ENCODE measurements around the gene SNAP29.
A peak's percentile ranks its signal among the peaks of the same experiment; 100 is the strongest.

SNAP29 gene

DNA sequence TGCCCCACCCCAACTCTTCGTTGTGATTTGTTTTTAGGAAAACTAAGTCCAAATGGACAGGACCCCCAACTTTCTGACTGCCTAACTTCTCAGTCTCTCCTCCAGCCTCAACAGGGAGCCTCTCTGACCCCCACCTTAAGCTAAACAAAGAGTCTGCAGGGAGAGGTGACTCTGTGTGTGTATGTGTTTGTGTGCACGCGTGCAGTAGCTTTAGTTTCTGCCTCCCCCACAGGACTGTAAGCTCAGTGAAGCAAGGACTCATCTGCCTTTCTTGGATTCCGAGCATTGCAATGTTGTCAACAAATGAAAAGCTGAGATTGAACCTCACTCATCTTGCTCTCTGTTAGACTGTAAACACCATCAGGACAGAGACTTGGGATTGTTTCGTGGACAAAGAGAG lies 7.9 kb downstream of the SNAP29 start:
- Mint-ChIP-seq H3K27me3 (ENCODE audit: low read depth) (no peaks in the 10 kb centered on the region), H3K27ac (no peak overlapping the region), H3K4me3 (no peak overlapping the region), H3K9me3 (no peaks in the 10 kb centered on the region), H3K36me3 (ENCODE audit: low read depth) (peaks cover 16% of the 10 kb centered on the region), H3K4me1 (ENCODE audit: low read depth) (peaks cover 12% of the 10 kb centered on the region)
- DNase-seq (ENCODE audit: low spot score), result no peak

DNA sequence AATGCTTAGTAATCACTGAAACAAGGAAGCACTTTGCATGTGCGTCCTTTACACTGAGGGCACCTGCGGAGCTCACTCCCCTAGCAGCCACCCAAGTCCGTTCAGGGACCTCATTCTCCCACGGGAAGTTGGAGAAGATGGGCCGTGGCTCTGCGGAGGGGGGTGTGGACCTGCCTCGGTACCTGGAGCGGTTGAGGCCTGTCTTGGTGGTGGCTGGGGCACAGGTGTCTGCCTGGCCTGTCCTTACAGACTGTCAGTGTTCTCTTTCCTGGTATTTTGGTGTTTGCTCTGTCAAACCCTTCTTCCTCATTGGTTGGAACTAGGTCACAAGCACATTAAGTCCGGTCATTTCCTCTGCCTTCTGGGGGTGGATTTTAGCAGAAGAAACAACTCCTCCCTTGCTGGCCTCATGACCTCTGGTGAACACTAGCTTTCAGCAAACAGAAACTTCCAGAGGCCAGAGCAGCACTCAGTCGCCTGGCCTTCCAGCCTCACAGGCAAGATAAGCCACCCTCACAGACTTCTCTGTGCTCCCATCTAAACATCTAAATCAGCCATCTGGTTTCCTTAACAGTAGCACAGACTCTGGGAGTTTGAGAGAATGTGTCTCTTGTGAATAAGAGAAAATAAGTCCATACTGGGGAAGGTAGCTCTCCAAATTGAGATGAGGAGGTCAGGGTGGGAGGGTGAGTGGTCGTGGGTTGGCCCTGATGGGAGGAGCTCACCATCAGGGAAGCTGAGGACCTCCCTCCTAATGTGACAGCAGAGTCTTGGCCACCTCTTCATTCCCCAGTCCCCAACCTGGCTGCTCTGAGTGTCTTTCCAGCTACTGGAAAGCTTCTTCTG lies 8.6 kb downstream of the SNAP29 start:
- H3K4me3 Mint-ChIP-seq, result peak overlapping the region; percentile 15
- no peak for DNase-seq (ENCODE audit: low spot score)
- H3K36me3 Mint-ChIP-seq (ENCODE audit: low read depth), result peaks cover 11% of the 10 kb centered on the region

DNA sequence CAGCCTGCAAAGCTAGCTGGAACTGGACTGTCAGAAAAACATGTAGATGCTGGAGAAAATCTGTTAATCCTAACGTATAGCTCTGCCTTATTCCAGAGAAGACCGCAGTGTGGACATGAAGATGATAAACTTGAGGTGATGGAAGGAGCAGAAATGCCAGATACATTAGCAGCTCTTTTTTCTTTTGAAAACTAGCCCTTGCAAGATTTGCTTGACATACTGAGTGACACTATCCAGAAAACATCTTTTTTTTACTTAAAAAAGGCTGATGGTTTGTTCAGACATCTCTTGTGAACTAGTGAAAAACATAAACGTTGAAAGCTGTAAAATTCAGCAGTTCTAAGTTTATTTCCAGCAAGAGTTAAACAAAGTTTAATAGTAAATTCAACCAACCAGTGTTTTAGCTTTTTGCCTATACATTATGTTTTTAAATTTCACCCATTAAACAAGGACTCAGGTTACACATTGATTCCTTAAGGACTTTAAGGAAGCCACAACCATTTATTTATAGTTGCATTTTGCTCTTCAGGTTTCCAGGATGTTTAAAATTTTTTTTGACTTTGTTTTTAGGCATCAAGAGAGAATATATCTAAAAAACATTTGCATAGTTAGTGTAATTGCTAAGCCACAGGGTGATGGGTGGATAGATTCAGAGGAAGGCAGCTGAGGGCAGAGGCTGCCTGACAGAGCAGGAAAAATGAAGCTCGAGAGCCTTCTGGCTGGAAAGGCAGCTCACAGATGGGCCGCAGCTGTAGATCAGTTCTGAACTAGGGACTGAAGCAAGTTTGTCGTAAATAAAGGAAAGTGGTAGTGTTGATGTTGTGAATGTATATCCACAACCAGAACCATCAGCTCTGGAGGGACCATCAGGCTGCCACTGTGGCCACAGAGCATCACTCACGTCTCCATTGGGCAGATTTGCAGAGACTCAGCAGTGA lies 9.5 kb downstream of the SNAP29 start:
- Mint-ChIP-seq H3K4me3 (no peak overlapping the region), H3K27ac (peak overlapping the region; percentile 75), H3K9me3 (no peaks in the 10 kb centered on the region), H3K36me3 (ENCODE audit: low read depth) (peaks cover 14% of the 10 kb centered on the region), H3K4me1 (ENCODE audit: low read depth) (peaks cover 9% of the 10 kb centered on the region), H3K27me3 (ENCODE audit: low read depth) (no peaks in the 10 kb centered on the region)
- DNase-seq (ENCODE audit: low spot score), result no peak

More for the DNA sequence above, 8.6 kb downstream of the SNAP29 start:
- Mint-ChIP-seq H3K27me3 (ENCODE audit: low read depth) (no peaks in the 10 kb centered on the region), H3K4me1 (ENCODE audit: low read depth) (peaks cover 8% of the 10 kb centered on the region), H3K27ac (peak overlapping the region; percentile 75), H3K9me3 (no peaks in the 10 kb centered on the region)

DNA sequence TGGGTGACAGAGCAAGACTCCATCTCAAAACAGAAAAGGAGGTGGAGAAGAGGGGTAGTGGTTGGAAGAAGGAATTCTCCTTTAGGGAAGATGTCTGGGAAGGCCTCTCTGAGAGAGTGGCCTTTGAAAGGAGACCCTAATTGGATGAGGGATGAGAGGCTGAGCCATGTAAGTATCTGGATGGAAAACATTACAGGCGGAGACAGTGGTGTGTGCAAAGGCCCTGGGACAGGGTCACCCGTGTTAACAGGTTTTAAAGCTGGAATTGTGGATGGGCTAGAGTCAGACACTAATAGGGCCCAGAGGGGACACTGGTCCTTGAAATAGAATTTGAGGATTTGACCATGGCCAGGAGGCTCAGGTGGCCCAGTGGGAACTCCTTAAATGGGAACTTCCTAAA lies 10.4 kb downstream of the SNAP29 start:
- Mint-ChIP-seq H3K27me3 (ENCODE audit: low read depth) (no peaks in the 10 kb centered on the region), H3K36me3 (ENCODE audit: low read depth) (peaks cover 10% of the 10 kb centered on the region)
- no peak for DNase-seq (ENCODE audit: low spot score)

DNA sequence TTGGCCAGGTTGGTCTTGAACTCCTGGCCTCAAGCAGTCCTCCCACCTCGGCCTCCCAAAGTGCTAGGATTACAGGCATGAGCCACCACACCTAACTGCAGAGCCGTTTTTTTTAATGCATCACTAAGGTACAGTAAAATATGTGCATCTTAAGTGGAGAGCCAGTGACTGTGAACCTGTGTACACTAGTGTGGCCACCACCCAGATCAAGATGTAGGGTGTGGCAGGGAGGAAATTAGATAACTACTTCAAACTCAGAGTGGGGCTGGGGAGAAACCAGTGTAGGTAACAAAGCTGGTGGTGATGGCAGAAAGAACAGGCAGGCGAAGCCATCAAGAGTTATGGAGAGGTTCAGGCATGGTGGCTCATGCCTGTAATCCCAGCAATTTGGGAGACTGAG lies 14.4 kb downstream of the SNAP29 start:
- peaks cover 22% of the 10 kb centered on the region for H3K36me3 Mint-ChIP-seq (ENCODE audit: low read depth)
- H3K4me1 Mint-ChIP-seq (ENCODE audit: low read depth), result peaks cover 3% of the 10 kb centered on the region
- H3K27ac Mint-ChIP-seq, result peak overlapping the region; percentile 84
- DNase-seq (ENCODE audit: low spot score), result no peak
- no peak overlapping the region for H3K4me3 Mint-ChIP-seq
- H3K27me3 Mint-ChIP-seq (ENCODE audit: low read depth), result no peaks in the 10 kb centered on the region
- H3K9me3 Mint-ChIP-seq, result no peaks in the 10 kb centered on the region

More for the DNA sequence above, 10.4 kb downstream of the SNAP29 start:
- Mint-ChIP-seq H3K27ac (no peak overlapping the region), H3K9me3 (no peaks in the 10 kb centered on the region), H3K4me3 (no peak overlapping the region), H3K4me1 (ENCODE audit: low read depth) (peaks cover 10% of the 10 kb centered on the region)

DNA sequence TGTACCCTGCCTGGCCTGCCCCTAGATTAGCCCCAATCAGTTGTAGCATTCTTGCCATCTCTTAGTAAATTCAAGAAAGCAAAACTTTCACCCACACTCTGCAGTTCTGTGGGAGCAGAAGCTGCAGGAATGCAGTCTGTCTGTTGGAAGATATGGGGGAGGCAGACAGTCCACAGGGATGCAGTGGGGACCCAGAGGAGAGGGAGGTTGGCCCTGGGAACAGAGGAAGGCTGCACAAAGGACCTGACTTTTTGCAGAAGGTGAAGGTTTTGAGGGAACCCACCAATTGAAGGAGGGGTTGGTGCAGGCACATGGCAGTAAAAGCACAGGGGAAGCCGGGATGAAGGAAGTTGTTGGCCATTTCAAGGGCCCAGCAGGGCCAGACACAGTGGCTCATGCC lies 16.5 kb downstream of the SNAP29 start:
- H3K4me1 Mint-ChIP-seq (ENCODE audit: low read depth), result peaks cover 3% of the 10 kb centered on the region
- no peak overlapping the region for H3K4me3 Mint-ChIP-seq
- peaks cover 20% of the 10 kb centered on the region for H3K36me3 Mint-ChIP-seq (ENCODE audit: low read depth)
- H3K27me3 Mint-ChIP-seq (ENCODE audit: low read depth), result no peaks in the 10 kb centered on the region
- no peak overlapping the region for H3K27ac Mint-ChIP-seq
- no peaks in the 10 kb centered on the region for H3K9me3 Mint-ChIP-seq
- DNase-seq (ENCODE audit: low spot score), result no peak

DNA sequence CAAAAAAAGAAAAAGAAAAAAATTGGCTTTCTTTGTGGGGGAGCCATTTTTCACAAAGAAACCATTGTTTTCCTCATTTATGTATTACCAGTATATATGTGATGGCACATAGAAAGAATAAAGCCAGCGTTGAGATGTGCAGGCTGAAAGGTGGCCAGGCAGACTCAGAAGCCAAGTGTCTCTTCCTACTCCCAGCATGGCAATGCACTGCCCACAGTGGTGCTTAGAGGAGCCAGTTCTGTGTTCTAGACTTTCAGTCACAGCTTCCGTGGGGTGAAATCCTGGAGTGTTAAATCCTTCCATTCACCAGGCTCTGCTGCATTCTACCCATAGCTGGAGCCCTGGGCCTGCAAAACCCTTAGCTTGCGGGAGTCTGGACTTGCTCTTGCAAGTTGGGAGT lies 18.9 kb downstream of the SNAP29 start:
- no peak for DNase-seq (ENCODE audit: low spot score)
- H3K9me3 Mint-ChIP-seq, result no peaks in the 10 kb centered on the region
- H3K4me3 Mint-ChIP-seq, result no peak overlapping the region
- peaks cover 25% of the 10 kb centered on the region for H3K36me3 Mint-ChIP-seq (ENCODE audit: low read depth)
- H3K27me3 Mint-ChIP-seq (ENCODE audit: low read depth), result no peaks in the 10 kb centered on the region
- peaks cover 3% of the 10 kb centered on the region for H3K4me1 Mint-ChIP-seq (ENCODE audit: low read depth)
- H3K27ac Mint-ChIP-seq, result no peak overlapping the region

DNA sequence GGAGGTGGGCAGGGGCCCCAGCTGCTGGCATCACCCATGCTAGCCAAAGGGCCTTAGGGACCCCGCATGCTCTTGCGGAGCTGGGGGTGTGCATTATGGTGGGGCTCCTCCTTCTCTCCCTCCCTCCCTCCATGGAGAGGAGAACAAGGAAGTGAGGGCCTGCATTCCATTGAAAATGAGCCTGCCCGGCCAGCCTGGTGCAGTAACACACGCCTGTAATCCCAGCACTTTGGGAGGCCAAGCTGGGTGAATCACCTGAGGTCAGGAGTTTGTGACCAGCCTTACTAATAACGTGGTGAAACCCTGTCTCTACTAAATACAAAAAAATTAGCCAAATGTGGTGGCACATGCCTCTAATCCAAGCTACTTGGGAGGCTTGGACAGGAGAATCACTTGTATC lies 22.4 kb downstream of the SNAP29 start:
- Mint-ChIP-seq H3K27me3 (ENCODE audit: low read depth) (no peaks in the 10 kb centered on the region), H3K4me3 (no peak overlapping the region), H3K4me1 (ENCODE audit: low read depth) (no peaks in the 10 kb centered on the region), H3K36me3 (ENCODE audit: low read depth) (peaks cover 30% of the 10 kb centered on the region), H3K9me3 (no peaks in the 10 kb centered on the region), H3K27ac (no peak overlapping the region)
- no peak for DNase-seq (ENCODE audit: low spot score)

DNA sequence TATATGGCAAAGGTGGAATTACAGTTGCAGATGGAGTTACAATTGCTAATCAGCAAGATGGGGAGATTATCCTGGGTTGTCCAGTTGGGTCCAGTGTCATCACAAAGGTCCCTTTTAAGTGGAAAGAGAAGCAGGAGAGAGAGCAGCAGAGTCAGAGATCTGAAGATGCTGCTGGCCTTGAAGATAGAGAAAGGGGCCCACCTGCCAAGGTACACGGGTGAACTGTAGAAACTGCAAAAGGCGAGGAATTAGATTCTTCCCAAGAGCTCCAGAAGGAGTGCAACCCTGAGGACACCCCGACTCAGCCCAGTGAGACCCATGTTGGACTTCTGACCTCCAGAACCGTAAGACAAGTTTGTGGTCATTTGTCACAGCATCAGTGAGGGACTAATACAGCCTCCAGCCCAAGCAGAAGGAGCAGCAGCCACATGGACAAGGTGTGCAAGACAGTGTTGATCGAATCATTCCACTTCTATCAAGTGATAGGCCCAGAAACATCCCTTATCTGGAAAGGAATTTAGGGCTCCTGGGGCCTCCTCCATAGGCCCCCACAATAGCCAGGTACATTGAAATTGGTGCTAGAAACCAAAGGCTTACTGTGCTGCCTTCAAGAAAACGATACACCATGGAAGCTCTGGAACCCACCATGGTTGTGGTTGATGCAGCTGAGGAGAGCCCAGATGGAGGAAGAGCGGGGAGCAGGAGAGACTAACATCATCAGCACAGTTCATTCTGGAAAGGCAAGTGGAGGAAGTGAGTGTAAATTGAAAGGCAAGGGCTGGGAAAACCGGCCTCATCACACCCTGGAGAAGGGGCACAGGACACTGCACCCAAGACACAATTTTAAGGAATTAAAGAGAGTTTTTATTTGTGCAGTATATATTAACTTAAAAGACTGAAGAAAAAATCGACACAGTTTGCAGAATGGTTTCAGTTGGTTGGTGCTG lies 23.3 kb downstream of the SNAP29 start:
- Mint-ChIP-seq H3K36me3 (ENCODE audit: low read depth) (peaks cover 25% of the 10 kb centered on the region), H3K27ac (no peak overlapping the region), H3K27me3 (ENCODE audit: low read depth) (no peaks in the 10 kb centered on the region)

DNA sequence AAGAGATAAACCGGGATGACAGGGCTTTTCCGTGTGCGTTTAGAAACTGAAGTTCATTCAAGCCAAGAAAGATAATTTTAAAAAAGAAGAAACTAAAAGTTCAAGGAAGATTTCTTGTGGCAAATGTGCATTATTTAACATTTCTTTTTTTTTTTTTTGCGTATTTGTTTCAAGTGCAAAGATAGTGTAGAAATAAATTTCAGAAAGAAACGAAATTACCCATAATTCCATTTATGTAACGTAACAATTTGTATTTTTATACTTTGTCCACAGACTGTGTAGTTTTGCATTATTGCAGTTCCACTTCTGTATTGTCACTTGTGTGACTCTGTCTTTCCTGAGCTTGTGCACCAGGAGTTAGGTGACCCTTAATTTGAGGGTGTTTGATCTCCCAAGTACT lies 24.0 kb downstream of the SNAP29 start:
- no peaks in the 10 kb centered on the region for H3K4me1 Mint-ChIP-seq (ENCODE audit: low read depth)
- H3K9me3 Mint-ChIP-seq, result no peaks in the 10 kb centered on the region
- no peak overlapping the region for H3K4me3 Mint-ChIP-seq
- no peaks in the 10 kb centered on the region for H3K27me3 Mint-ChIP-seq (ENCODE audit: low read depth)
- H3K36me3 Mint-ChIP-seq (ENCODE audit: low read depth), result peaks cover 31% of the 10 kb centered on the region
- DNase-seq (ENCODE audit: low spot score), result no peak
- no peak overlapping the region for H3K27ac Mint-ChIP-seq

More for the DNA sequence above, 23.3 kb downstream of the SNAP29 start:
- H3K9me3 Mint-ChIP-seq, result no peaks in the 10 kb centered on the region
- no peak for DNase-seq (ENCODE audit: low spot score)
- H3K4me1 Mint-ChIP-seq (ENCODE audit: low read depth), result no peaks in the 10 kb centered on the region
- no peak overlapping the region for H3K4me3 Mint-ChIP-seq

DNA sequence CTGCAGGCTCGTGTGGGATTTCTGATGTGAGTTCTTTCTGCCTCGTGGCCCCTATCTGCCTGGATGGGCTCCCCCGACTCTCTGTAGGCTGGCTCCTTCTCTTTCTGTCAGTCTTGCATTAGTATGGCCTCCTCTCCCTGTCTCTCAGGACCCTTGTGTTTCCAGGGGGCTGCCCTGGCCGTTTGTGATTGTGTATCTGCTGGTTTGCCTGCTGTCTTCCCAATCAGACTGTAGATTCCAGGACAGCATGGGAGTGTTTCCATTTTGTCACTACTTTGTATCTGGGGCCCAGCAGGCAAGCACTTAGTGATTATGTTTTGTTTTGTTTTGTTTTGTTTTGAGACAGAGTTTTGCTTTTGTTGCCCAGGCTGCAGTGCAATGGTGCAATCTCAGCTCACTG lies 25.6 kb downstream of the SNAP29 start:
- H3K4me3 Mint-ChIP-seq, result no peak overlapping the region
- no peaks in the 10 kb centered on the region for H3K9me3 Mint-ChIP-seq
- H3K4me1 Mint-ChIP-seq (ENCODE audit: low read depth), result no peaks in the 10 kb centered on the region
- peak overlapping the region; percentile 8 for H3K27ac Mint-ChIP-seq
- H3K36me3 Mint-ChIP-seq (ENCODE audit: low read depth), result peaks cover 42% of the 10 kb centered on the region
- H3K27me3 Mint-ChIP-seq (ENCODE audit: low read depth), result no peaks in the 10 kb centered on the region
- DNase-seq (ENCODE audit: low spot score), result no peak

DNA sequence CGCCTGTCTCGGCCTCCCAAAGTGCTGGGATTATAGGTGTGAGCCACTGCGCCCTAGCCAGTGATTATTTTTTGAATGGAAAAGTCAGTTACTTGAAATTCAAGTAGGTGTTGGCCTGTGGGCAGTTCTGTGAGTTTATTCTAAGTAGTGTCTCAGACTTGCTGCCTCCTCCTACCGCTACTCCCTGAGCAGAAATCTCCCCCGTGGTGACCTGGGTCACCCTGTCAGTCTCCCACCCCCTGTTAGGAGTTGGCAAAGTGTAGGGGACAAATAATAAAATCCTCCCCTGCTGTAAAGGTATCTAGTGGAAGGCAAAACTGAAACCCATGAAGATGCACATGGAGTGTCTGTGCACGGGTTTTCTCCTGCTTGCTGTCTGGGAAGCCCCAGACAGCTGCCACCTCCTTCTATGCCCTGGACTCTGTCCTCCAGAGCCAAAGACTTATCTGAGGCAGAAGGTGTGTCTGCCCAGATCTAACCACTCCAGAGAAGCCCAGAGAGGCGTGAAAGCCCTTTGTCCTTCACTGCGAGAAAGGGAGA lies 26.3 kb downstream of the SNAP29 start:
- no peaks in the 10 kb centered on the region for H3K4me1 Mint-ChIP-seq (ENCODE audit: low read depth)
- no peaks in the 10 kb centered on the region for H3K27me3 Mint-ChIP-seq (ENCODE audit: low read depth)
- H3K4me3 Mint-ChIP-seq, result no peak overlapping the region
- peak overlapping the region; percentile 26 for H3K27ac Mint-ChIP-seq
- no peaks in the 10 kb centered on the region for H3K9me3 Mint-ChIP-seq
- H3K36me3 Mint-ChIP-seq (ENCODE audit: low read depth), result peaks cover 46% of the 10 kb centered on the region
- DNase-seq (ENCODE audit: low spot score), result no peak

Data from T-helper 2 cell treated with Interferon-gamma antibody and Interleukin-4, amounts not matched to agents 5 μg/mL and 100 μg/mL, for 36 hours (primary cell).